Memory B cell (primary cell): ENCODE results near the gene PLA2G2C.

ENCODE experiments used
- ATAC-seq: fragments of 150-1000 bp; cut with Tn5 transposase; 2 replicates; pipeline ENCODE4 v1.10.0; 2021; ENCODE audit warnings: low read depth, mild to moderate bottlenecking, moderate library complexity
- DNase-seq, 2 donors: peaks; one replicate each; pipeline ENCODE4 v3.0.0; 2022; ENCODE audit warnings: low spot score in 2 of 2
- H3K27ac Mint-ChIP-seq: one replicate; pipeline ENCODE4 v1.8.0; 2022; ENCODE audit warnings: mild to moderate bottlenecking, moderate library complexity, mixed read lengths
- H3K27me3 Mint-ChIP-seq: one replicate; pipeline ENCODE4 v1.8.0; 2022; ENCODE audit warnings: mixed read lengths
- H3K36me3 Mint-ChIP-seq: one replicate; pipeline ENCODE4 v1.8.0; 2022; ENCODE audit warnings: mild to moderate bottlenecking, mixed read lengths
- H3K4me1 Mint-ChIP-seq: one replicate; pipeline ENCODE4 v1.8.0; 2022; ENCODE audit warnings: mixed read lengths
- H3K4me3 Mint-ChIP-seq: one replicate; pipeline ENCODE4 v1.8.0; 2022; ENCODE audit warnings: mild to moderate bottlenecking, moderate library complexity, mixed read lengths
- H3K9me3 Mint-ChIP-seq: one replicate; pipeline ENCODE4 v1.8.0; 2022; ENCODE audit warnings: mixed read lengths

The PLA2G2C gene

GRCh38 chr1:20148571-20149500 lies 37.5 kb downstream of the PLA2G2C start:
- Mint-ChIP-seq H3K27me3 (peaks cover 2% of the 10 kb centered on the region), H3K4me1 (peaks cover 2% of the 10 kb centered on the region), H3K27ac (no peak overlapping the region), H3K9me3 (no peaks in the 10 kb centered on the region), H3K36me3 (no peaks in the 10 kb centered on the region), H3K4me3 (no peak overlapping the region)
- ATAC-seq (no peak), DNase-seq (no peak)

DNA sequence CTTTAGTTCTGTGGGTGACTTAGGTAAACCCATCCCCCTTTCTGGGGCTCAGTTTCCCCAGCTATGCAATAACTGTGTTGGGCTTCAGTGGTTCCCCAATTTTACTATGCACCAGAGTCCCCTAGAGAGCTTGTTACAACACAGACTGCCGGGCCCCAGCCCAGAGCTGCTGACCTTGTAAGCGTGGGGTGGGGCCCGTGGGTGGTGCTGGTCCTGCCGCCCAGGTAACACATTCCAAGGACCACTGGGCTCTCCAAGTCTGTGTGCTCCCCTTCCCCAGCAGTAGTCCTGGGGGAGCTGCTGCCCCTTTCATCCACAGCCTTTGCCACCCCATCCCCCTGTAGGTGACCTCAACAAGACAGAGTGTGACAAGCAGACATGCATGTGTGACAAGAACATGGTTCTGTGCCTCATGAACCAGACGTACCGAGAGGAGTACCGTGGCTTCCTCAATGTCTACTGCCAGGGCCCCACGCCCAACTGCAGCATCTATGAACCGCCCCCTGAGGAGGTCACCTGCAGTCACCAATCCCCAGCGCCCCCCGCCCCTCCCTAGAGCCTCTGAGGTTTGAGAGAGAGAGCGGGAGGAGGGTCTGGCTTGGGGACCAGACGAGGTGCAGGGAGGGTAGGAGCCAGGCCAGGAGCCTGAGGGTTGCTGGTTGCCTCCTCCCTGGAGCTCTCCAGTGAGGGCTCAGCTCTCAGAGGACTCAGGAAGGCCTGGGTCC lies 38.3 kb downstream of the PLA2G2C start:
- H3K27ac Mint-ChIP-seq, result no peak overlapping the region
- DNase-seq, result no peak
- no peaks in the 10 kb centered on the region for H3K36me3 Mint-ChIP-seq
- H3K9me3 Mint-ChIP-seq, result no peaks in the 10 kb centered on the region
- H3K4me3 Mint-ChIP-seq, result no peak overlapping the region
- peaks cover 2% of the 10 kb centered on the region for H3K4me1 Mint-ChIP-seq
- peaks cover 2% of the 10 kb centered on the region for H3K27me3 Mint-ChIP-seq
- no peak for ATAC-seq

- Mint-ChIP-seq H3K4me1 (peaks cover 3% of the 10 kb centered on the region), H3K27me3 (peaks cover 6% of the 10 kb centered on the region), H3K36me3 (no peaks in the 10 kb centered on the region), H3K4me3 (no peak overlapping the region), H3K9me3 (no peaks in the 10 kb centered on the region), H3K27ac (no peak overlapping the region)
- DNase-seq, result no peak
- ATAC-seq, result no peak
Observed at GRCh38 chr1:20143734-20144565, 42.4 kb downstream of the PLA2G2C start.

GRCh38 chr1:20143318-20143717 lies 43.0 kb downstream of the PLA2G2C start:
- ATAC-seq (no peak), DNase-seq (no peak)
- Mint-ChIP-seq H3K4me1 (peaks cover 3% of the 10 kb centered on the region), H3K9me3 (no peaks in the 10 kb centered on the region), H3K4me3 (no peak overlapping the region), H3K36me3 (no peaks in the 10 kb centered on the region), H3K27me3 (peaks cover 6% of the 10 kb centered on the region), H3K27ac (no peak overlapping the region)

DNA sequence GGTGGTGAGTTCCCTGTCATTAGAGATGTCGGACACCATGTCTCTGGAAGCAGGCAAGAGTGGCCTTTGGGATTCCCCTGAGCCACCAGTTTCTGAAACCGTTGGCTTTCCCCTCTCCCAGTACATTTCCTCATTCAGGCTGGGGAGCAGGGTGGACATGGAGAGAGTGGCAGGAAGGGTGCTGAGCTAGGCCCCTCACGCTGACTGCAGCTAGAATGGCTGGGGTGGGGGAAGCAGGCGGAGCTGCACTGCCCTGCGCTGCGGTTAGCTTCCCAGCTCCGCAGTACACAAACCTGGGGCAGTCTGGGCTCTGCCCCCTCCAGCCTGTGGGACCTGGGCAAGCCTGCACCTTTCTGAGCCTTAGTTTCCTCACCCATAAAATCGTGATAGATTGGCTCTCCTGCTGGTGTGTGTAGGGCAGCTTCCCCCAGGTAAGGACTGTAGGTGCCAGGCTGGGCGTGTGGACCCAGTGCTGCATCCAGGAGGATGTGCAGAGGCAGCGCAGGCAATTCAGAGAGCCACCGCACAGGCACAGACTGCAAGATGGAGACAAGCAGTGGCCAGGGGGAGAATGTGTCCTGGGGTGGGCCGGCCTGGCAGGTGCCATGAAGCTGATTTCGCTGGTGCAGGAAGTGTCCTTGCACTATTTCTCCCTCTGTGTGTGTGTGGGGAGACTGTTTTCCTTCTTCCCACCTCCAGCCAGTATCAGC lies 44.2 kb downstream of the PLA2G2C start:
- Mint-ChIP-seq H3K27ac (no peak overlapping the region), H3K9me3 (no peaks in the 10 kb centered on the region), H3K4me3 (no peak overlapping the region), H3K36me3 (no peaks in the 10 kb centered on the region), H3K27me3 (peaks cover 6% of the 10 kb centered on the region), H3K4me1 (peaks cover 3% of the 10 kb centered on the region)
- DNase-seq (no peak), ATAC-seq (no peak)

- H3K27me3 Mint-ChIP-seq, result peaks cover 6% of the 10 kb centered on the region
- H3K27ac Mint-ChIP-seq, result no peak overlapping the region
- no peaks in the 10 kb centered on the region for H3K36me3 Mint-ChIP-seq
- H3K4me1 Mint-ChIP-seq, result peaks cover 3% of the 10 kb centered on the region
- DNase-seq, result no peak
- H3K4me3 Mint-ChIP-seq, result no peak overlapping the region
- no peaks in the 10 kb centered on the region for H3K9me3 Mint-ChIP-seq
- ATAC-seq, result no peak
Observed at GRCh38 chr1:20141466-20141865, 44.9 kb downstream of the PLA2G2C start.

- no peaks in the 10 kb centered on the region for H3K36me3 Mint-ChIP-seq
- peaks cover 3% of the 10 kb centered on the region for H3K4me1 Mint-ChIP-seq
- no peak for ATAC-seq
- H3K27me3 Mint-ChIP-seq, result peaks cover 6% of the 10 kb centered on the region
- no peak for DNase-seq
- no peaks in the 10 kb centered on the region for H3K9me3 Mint-ChIP-seq
- H3K27ac Mint-ChIP-seq, result no peak overlapping the region
- no peak overlapping the region for H3K4me3 Mint-ChIP-seq
Observed at GRCh38 chr1:20141001-20141400, 45.3 kb downstream of the PLA2G2C start.

- H3K9me3 Mint-ChIP-seq, result no peaks in the 10 kb centered on the region
- peaks cover 6% of the 10 kb centered on the region for H3K27me3 Mint-ChIP-seq
- peaks cover 3% of the 10 kb centered on the region for H3K4me1 Mint-ChIP-seq
- no peak for DNase-seq
- H3K36me3 Mint-ChIP-seq, result no peaks in the 10 kb centered on the region
- H3K4me3 Mint-ChIP-seq, result no peak overlapping the region
- H3K27ac Mint-ChIP-seq, result no peak overlapping the region
- ATAC-seq, result no peak
Observed at GRCh38 chr1:20139776-20140612, 46.3 kb downstream of the PLA2G2C start.

- Mint-ChIP-seq H3K9me3 (no peaks in the 10 kb centered on the region), H3K4me1 (peaks cover 3% of the 10 kb centered on the region), H3K4me3 (no peak within 1 kb of the TSS), H3K36me3 (no peaks in the 10 kb centered on the region), H3K27me3 (peaks cover 6% of the 10 kb centered on the region), H3K27ac (no peak within 1 kb of the TSS)
- DNase-seq (no peak), ATAC-seq (no peak)
Observed at GRCh38 chr1:20138961-20139550, 47.3 kb downstream of the PLA2G2C start, which contains the start of gene PLA2G2F. Gene PLA2G2F (plus strand): TSS chr1:20139323. CDS start chr1:20139428, 105 bp downstream.

GRCh38 chr1:20138346-20138745 lies 48.0 kb downstream of the PLA2G2C start:
- no peak overlapping the region for H3K27ac Mint-ChIP-seq
- peaks cover 3% of the 10 kb centered on the region for H3K4me1 Mint-ChIP-seq
- H3K36me3 Mint-ChIP-seq, result no peaks in the 10 kb centered on the region
- peaks cover 6% of the 10 kb centered on the region for H3K27me3 Mint-ChIP-seq
- DNase-seq (no peak), ATAC-seq (no peak)
- no peak overlapping the region for H3K4me3 Mint-ChIP-seq
- H3K9me3 Mint-ChIP-seq, result no peaks in the 10 kb centered on the region

GRCh38 chr1:20137604-20138003 lies 48.7 kb downstream of the PLA2G2C start:
- ATAC-seq (no peak), DNase-seq (no peak)
- no peak overlapping the region for H3K27ac Mint-ChIP-seq

GRCh38 chr1:20137055-20137454 lies 49.3 kb downstream of the PLA2G2C start:
- Mint-ChIP-seq H3K27ac (no peak overlapping the region), H3K27me3 (peaks cover 6% of the 10 kb centered on the region), H3K4me3 (no peak overlapping the region), H3K4me1 (peaks cover 3% of the 10 kb centered on the region), H3K9me3 (no peaks in the 10 kb centered on the region), H3K36me3 (no peaks in the 10 kb centered on the region)
- no peak for ATAC-seq
- DNase-seq, result no peak

More at GRCh38 chr1:20137604-20138003, 48.7 kb downstream of the PLA2G2C start:
- no peaks in the 10 kb centered on the region for H3K36me3 Mint-ChIP-seq
- no peaks in the 10 kb centered on the region for H3K9me3 Mint-ChIP-seq
- H3K4me1 Mint-ChIP-seq, result peaks cover 3% of the 10 kb centered on the region
- H3K4me3 Mint-ChIP-seq, result no peak overlapping the region
- peaks cover 6% of the 10 kb centered on the region for H3K27me3 Mint-ChIP-seq
